Neural progenitor cell (in vitro differentiated cells): Measurements from ENCODE around the gene HBS1L. TPM values are rescaled to one million over a fixed set of nuclear protein-coding genes. Genes with fewer than 3 reads are reported as not detected.

ENCODE experiments used
- DNase-seq: peaks from one replicate; pipeline ENCODE4 v3.0.0-alpha.2; 2016; ENCODE audit warnings: low spot score
- H2AFZ ChIP-seq: fragments of 200-600 bp; sonication (generic); replicated peaks from 2 replicates; pipeline ENCODE4 v1.6.1; 2016; ENCODE audit warnings: antibody characterized with exemption
- H3F3A ChIP-seq: fragments of 200-600 bp; sonication (generic); 2 replicates; pipeline ENCODE4 v1.6.1; 2016; ENCODE audit warnings: antibody characterized with exemption, low read depth
- H3K27ac ChIP-seq: fragments of 200-600 bp; sonication (generic); 2 replicates; pipeline ENCODE4 v1.5.1; 2016; ENCODE audit warnings: mild to moderate bottlenecking
- H3K27me3 ChIP-seq: fragments of 200-600 bp; sonication (generic); 2 replicates; pipeline ENCODE4 v1.6.1; 2016; ENCODE audit warnings: mild to moderate bottlenecking, moderate library complexity
- H3K36me3 ChIP-seq: fragments of 200-600 bp; sonication (generic); 2 replicates; pipeline ENCODE4 v1.5.1; 2016
- H3K4me1 ChIP-seq: fragments of 200-600 bp; sonication (generic); 2 replicates; pipeline ENCODE4 v1.6.1; 2016; ENCODE audit warnings: mixed run types
- H3K4me2 ChIP-seq: fragments of 200-600 bp; sonication (generic); 2 replicates; pipeline ENCODE4 v1.6.1; 2016
- H3K4me3 ChIP-seq: fragments of 200-600 bp; sonication (generic); 2 replicates; pipeline ENCODE4 v1.5.1; 2016
- H3K79me2 ChIP-seq: fragments of 200-600 bp; sonication (generic); 2 replicates; pipeline ENCODE4 v1.6.1; 2016; ENCODE audit warnings: low read depth
- H3K9ac ChIP-seq: fragments of 200-600 bp; sonication (generic); 2 replicates; pipeline ENCODE4 v1.6.1; 2016
- H3K9me3 ChIP-seq: fragments of 200-600 bp; sonication (generic); 2 replicates; pipeline ENCODE4 v1.5.1; 2016; ENCODE audit warnings: low read depth
- H4K20me1 ChIP-seq: fragments of 200-600 bp; sonication (generic); 2 replicates; pipeline ENCODE4 v1.6.1; 2016; ENCODE audit warnings: low read depth
- H3K27ac Mint-ChIP-seq: 3 replicates; pipeline ENCODE4 v1.8.0; 2021; ENCODE audit warnings: mixed read lengths
- H3K27me3 Mint-ChIP-seq: 2 replicates; pipeline ENCODE4 v1.8.0; 2022; ENCODE audit warnings: low read depth, mild to moderate bottlenecking, inconsistent platforms, moderate library complexity, mixed read lengths; ENCODE audit not compliant: insufficient read depth
- H3K36me3 Mint-ChIP-seq: 3 replicates; pipeline ENCODE4 v1.8.0; 2021; ENCODE audit warnings: mixed read lengths
- H3K4me1 Mint-ChIP-seq: 3 replicates; pipeline ENCODE4 v1.8.0; 2021; ENCODE audit warnings: mixed read lengths
- H3K4me3 Mint-ChIP-seq: 3 replicates; pipeline ENCODE4 v1.8.0; 2021; ENCODE audit warnings: mild to moderate bottlenecking, moderate library complexity, mixed read lengths
- H3K9me3 Mint-ChIP-seq: 3 replicates; pipeline ENCODE4 v1.8.0; 2020; ENCODE audit warnings: mixed read lengths
- CTCF ChIP-seq: fragments of 200-600 bp; sonication (generic); IDR thresholded peaks from 2 replicates; pipeline ENCODE4 v1.5.1; 2017; ENCODE audit warnings: antibody characterized with exemption, mild to moderate bottlenecking
- EZH2 ChIP-seq: fragments of 200-600 bp; sonication (generic); IDR thresholded peaks from 2 replicates; pipeline ENCODE4 v1.6.1; 2017; ENCODE audit warnings: antibody characterized with exemption, mild to moderate bottlenecking, moderate library complexity
- EZH2phosphoT487 ChIP-seq: fragments of 200-600 bp; sonication (generic); IDR thresholded peaks from 2 replicates; pipeline ENCODE4 v1.6.1; 2017; ENCODE audit warnings: antibody characterized with exemption
- total RNA-seq: library from RNA; depleted of rRNA; stranded (reverse); fragments of >200 nt; gene quantifications from 2 replicates; pipeline ENCODE4 v1.2.3, GENCODE V29; 2015; ENCODE audit warnings: low replicate concordance

The HBS1L gene
- total RNA-seq, 1 donor from 2014 or later, result 215 TPM

- Mint-ChIP-seq H3K27ac (no peak overlapping the region), H3K27me3 (no peaks in the 10 kb centered on the region), H3K9me3 (no peaks in the 10 kb centered on the region), H3K36me3 (peaks cover 2% of the 10 kb centered on the region), H3K4me1 (no peaks in the 10 kb centered on the region), H3K4me3 (no peak overlapping the region)
- Histone ChIP-seq H3K36me3 (no peaks in the 10 kb centered on the region), H3K79me2 (no peaks in the 10 kb centered on the region), H3K4me1 (peaks cover 8% of the 10 kb centered on the region), H3K9me3 (no peaks in the 10 kb centered on the region), H3K4me2 (no peak overlapping the region), H3K9ac (no peak overlapping the region), H2AFZ (no peak overlapping the region), H3K27me3 (no peaks in the 10 kb centered on the region), H3K27ac (no peak overlapping the region), H3F3A (peaks cover 5% of the 10 kb centered on the region), H3K4me3 (no peak overlapping the region), H4K20me1 (peaks cover 7% of the 10 kb centered on the region)
- no peak for DNase-seq
- TF ChIP-seq EZH2phosphoT487 (no peak), EZH2 (no peak), CTCF (no peak)
Observed at GRCh38 chr6:135006386-135006914, 48.2 kb downstream of the HBS1L start.

DNA sequence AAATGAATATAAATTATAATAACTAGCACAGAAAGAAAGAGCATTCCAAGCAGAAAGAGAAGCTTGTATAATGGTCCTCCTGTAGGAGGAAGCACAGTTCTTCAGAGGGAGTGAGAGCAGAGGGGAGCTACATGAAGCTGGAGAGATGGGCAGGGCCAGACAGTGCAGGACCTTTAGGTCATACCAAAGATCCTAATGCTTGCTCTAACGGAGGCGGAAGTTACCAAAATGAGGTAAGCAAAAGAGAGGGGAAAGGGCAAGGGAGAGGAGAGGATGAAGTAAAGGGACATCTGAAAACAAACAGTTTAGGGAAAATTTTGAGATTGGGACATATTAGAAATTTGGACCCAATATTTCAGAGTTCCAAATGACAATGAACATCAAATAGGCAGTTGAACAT, 50.2 kb downstream of the HBS1L start:
- H2AFZ ChIP-seq, result no peak overlapping the region
- Mint-ChIP-seq H3K9me3 (no peaks in the 10 kb centered on the region), H3K27ac (no peak overlapping the region), H3K27me3 (no peaks in the 10 kb centered on the region), H3K4me1 (no peaks in the 10 kb centered on the region), H3K4me3 (no peak overlapping the region), H3K36me3 (peaks cover 3% of the 10 kb centered on the region)
- H3K4me2 ChIP-seq, result no peak overlapping the region
- TF ChIP-seq CTCF (no peak), EZH2 (no peak)
- H3K9me3 ChIP-seq, result no peaks in the 10 kb centered on the region
- peaks cover 7% of the 10 kb centered on the region for H4K20me1 ChIP-seq
- H3K36me3 ChIP-seq, result no peaks in the 10 kb centered on the region
- peaks cover 8% of the 10 kb centered on the region for H3K4me1 ChIP-seq
- H3K27me3 ChIP-seq, result no peaks in the 10 kb centered on the region
- H3K27ac ChIP-seq, result no peak overlapping the region
- H3F3A ChIP-seq, result peaks cover 5% of the 10 kb centered on the region
- H3K4me3 ChIP-seq, result no peak overlapping the region
- no peak overlapping the region for H3K9ac ChIP-seq
- DNase-seq, result no peak
- no peaks in the 10 kb centered on the region for H3K79me2 ChIP-seq

DNA sequence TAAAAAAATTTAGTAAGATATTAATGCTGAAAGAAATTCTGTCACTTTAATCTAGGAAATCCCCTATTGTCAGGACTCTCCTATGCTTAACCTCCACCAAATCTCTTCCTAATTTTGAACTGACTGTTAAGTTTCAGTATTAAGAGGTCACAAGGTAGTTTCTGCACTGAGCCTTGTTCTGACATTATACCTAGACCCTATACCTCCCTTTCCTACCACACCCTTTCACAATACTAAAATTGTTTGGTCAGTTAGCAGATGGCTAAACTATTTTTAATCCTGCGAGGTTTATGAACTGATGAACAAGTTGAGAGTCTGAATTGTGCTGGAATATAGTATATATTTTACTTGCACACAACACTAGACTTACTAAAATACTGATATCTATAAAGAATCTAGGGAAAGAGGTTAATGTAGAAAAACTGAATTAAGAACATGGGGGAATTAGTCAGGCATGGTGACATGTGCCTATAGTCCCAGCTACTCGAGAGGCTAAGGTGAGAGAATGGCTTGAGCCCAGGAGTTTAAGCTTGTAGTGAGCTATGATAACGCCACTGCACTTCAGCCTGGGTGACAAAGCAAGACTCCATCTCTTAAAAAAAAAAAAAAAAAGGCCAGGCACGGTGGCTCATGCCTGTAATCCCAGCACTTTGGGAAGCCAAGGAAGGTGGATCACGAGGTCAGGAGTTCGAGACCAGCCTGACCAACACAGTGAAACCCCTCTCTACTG, 51.5 kb downstream of the HBS1L start:
- no peak overlapping the region for H3K4me3 Mint-ChIP-seq
- Histone ChIP-seq H3K79me2 (no peaks in the 10 kb centered on the region), H2AFZ (no peak overlapping the region), H4K20me1 (peaks cover 7% of the 10 kb centered on the region), H3K4me2 (no peak overlapping the region), H3K9me3 (no peaks in the 10 kb centered on the region), H3F3A (peaks cover 5% of the 10 kb centered on the region), H3K4me1 (peaks cover 8% of the 10 kb centered on the region), H3K9ac (no peak overlapping the region), H3K36me3 (no peaks in the 10 kb centered on the region), H3K4me3 (no peak overlapping the region), H3K27me3 (no peaks in the 10 kb centered on the region), H3K27ac (peak overlapping the region; percentile 69)
- peaks cover 2% of the 10 kb centered on the region for H3K36me3 Mint-ChIP-seq
- peak overlapping the region; percentile 35 for H3K27ac Mint-ChIP-seq
- TF ChIP-seq CTCF, result no peak
- no peak for TF ChIP-seq EZH2phosphoT487
- TF ChIP-seq EZH2, result no peak
- H3K9me3 Mint-ChIP-seq, result no peaks in the 10 kb centered on the region
- no peaks in the 10 kb centered on the region for H3K4me1 Mint-ChIP-seq
- DNase-seq, result no peak
- H3K27me3 Mint-ChIP-seq, result no peaks in the 10 kb centered on the region
